HL-60 (cell line): ENCODE results near the gene GPER1.

Source experiments
- CTCF ChIP-seq: IDR thresholded peaks from one replicate; pipeline ENCODE4 v1.5.1; 2011; ENCODE audit warnings: low read length, control low read depth, inconsistent platforms; ENCODE audit not compliant: insufficient read depth
- GABPA ChIP-seq: IDR thresholded peaks from 2 replicates; pipeline ENCODE4 v1.6.1; 2012; ENCODE audit warnings: low read depth
- POLR2AphosphoS5 ChIP-seq: IDR thresholded peaks from 2 replicates; pipeline ENCODE4 v1.6.1; 2012; ENCODE audit warnings: low read depth
- REST ChIP-seq: IDR thresholded peaks from 2 replicates; pipeline ENCODE4 v1.6.1; 2012; ENCODE audit warnings: low read depth; ENCODE audit not compliant: insufficient replicate concordance
- SPI1 ChIP-seq: IDR thresholded peaks from 2 replicates; pipeline ENCODE4 v1.6.1; 2012; ENCODE audit warnings: low read depth, mild to moderate bottlenecking, borderline replicate concordance

- TF ChIP-seq CTCF (no peak), POLR2AphosphoS5 (no peak), REST (no peak), GABPA (no peak), SPI1 (no peak; the same call in 1 of the 2 replicates)
Observed at GRCh38 chr7:1134951-1135350, 47.0 kb downstream of the GPER1 start.
